Body of pancreas (tissue), 4 donors: Measurements from ENCODE around the gene KANSL3.

Source experiments
- POLR2A ChIP-seq, 3 donors: fragments of 450-650 bp; IDR thresholded peaks; one replicate each; pipeline ENCODE4 v1.6.1; 2016; ENCODE audit warnings: antibody characterized with exemption in 3 of 3, mild to moderate bottlenecking in 2 of 3
- TF ChIP-seq, protein P1 (sequence below), 7 experiments: fragments of 450-650 bp in 4 of 7; fragments of 200-600 bp in 3 of 7; sonication (generic) in 3 of 7; IDR thresholded peaks; one replicate each; pipeline ENCODE4 v1.5.1; 2016 to 2019; ENCODE audit warnings: antibody characterized with exemption in 7 of 7

DNA sequence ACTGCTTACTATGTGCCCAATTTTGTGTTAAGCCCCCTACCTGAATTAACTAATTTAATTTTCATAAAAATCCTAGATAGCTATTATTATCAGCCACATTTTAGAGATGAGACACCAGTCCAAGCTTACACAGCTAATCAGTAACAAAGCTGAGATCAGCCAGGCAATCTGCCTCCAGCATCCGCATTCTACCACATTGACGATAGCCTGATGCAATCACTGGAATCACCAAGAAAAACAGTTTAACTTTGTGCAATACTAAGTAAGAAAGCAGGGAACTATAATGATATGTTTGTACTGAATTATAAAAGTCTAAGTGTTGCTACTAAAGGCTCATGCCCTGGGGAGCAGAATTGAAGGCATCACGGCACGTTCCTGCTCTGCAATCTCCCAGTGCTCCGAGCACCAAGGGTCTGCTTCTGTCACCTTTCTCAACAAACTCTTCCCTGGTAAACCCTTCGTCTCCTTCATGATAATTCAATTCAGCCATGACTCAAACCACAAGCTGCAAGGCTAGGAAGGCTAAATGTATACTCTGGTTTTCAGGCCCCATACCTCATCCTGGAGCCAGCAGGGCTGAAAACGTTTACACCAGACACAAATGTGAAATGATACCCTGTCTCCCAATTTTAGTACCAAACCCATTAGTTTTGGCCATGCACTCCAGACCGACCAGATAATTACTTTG, 19.4 kb downstream of the KANSL3 start:
- TF ChIP-seq, protein P1, sequence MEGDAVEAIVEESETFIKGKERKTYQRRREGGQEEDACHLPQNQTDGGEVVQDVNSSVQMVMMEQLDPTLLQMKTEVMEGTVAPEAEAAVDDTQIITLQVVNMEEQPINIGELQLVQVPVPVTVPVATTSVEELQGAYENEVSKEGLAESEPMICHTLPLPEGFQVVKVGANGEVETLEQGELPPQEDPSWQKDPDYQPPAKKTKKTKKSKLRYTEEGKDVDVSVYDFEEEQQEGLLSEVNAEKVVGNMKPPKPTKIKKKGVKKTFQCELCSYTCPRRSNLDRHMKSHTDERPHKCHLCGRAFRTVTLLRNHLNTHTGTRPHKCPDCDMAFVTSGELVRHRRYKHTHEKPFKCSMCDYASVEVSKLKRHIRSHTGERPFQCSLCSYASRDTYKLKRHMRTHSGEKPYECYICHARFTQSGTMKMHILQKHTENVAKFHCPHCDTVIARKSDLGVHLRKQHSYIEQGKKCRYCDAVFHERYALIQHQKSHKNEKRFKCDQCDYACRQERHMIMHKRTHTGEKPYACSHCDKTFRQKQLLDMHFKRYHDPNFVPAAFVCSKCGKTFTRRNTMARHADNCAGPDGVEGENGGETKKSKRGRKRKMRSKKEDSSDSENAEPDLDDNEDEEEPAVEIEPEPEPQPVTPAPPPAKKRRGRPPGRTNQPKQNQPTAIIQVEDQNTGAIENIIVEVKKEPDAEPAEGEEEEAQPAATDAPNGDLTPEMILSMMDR (IDR thresholded peaks at IDR 0.05): no peak
- TF ChIP-seq POLR2A (IDR thresholded peaks at IDR 0.05): no peak
